Measurements from ENCODE around the gene RAB4A.

GRCh38 chr1:229226796-229227195 lies 44.1 kb upstream of the RAB4A start:
- TF ChIP-seq CTCF (IDR thresholded peaks at IDR 0.05) (no peak), EZH2 (IDR thresholded peaks at IDR 0.05) (no peak), EZH2phosphoT487 (IDR thresholded peaks at IDR 0.05) (no peak)
